HG02763 (cell line): ENCODE results near the gene POU2F1.

Experiments
- ATAC-seq: cut with Tn5 transposase; IDR thresholded peaks from one replicate; pipeline ENCODE4 v1.9.1; 2021; ENCODE audit warnings: mild to moderate bottlenecking, moderate library complexity; ENCODE audit not compliant: unreplicated experiment

The POU2F1 gene

DNA sequence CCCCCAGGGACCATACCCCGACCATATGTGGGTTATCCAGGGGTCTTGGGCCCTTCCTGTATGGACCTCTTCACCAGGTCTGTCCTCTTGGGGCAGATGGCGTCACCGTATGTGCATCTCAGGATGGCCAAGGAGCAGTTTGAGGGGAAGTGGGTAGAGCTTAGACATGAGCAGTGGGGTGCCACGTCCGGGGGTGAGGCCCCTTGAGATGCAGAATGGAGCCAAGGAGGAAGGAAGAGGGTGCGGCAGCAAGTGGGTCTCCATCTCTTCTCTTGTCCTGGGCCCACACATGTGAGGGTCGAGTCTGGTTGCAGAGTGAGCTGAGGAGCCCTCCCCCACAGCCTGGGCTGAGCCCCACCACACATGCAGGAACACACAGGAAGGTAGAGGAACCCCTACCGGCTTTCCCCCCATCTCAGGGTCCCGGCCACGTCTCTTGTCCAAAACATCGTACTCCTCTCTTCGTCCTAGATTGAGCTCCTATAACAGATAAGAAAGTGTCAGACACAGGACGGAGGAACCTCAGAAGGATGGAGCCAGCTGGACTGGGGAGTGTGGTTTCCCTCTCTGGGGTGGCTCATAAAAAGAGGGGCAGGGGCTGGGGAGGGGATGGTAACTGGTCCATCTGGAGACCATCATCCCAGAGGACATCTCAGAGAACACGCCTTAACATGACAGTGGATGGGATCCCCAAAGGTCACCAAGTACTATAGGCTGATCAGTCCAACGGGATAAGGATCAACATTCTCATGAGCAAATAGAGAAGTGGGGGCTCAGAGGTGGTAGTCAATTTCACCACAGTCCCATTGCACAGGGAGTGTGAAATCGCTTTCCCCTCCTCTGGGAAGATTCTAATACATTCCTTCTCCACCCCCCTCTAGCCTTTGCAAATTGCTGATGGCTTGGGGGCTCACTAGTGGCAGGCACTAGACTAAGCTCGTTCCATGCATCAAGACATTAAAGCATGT lies 217.8 kb downstream of the POU2F1 start:
- no peak for ATAC-seq

DNA sequence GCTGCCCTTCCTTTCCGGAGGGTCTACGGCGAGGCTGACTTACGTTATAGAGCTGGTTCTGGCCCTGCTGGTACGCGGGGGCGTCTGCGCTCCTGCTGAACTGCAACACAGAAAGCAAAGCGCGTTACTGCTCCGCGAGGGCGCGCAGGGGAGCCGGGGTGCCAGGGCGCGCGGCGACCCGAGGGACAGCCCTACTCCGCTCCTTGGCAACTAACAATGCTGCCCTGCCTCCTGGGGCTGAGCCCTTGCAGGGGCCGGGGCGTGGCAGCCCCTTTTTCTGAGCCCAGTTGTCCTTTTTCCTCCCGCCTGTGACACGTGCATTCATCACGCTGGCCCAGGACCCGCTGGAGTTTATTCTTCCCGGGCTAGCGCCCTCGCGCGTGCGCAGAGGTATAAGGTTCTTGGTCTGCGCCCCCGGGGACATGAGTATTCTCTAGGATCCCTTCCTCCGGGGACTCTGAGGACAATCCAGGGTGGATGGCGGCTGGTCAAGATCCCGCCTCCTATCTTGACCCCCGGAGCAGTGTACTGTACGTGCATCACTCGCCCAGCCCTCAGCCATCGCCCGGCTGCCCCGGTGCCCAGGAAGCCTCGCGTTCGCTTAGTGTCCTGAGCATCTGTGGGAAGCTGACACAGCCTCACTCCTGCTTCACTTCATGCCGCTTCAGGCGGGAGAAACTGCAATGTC lies 218.8 kb downstream of the POU2F1 start:
- no peak for ATAC-seq

DNA sequence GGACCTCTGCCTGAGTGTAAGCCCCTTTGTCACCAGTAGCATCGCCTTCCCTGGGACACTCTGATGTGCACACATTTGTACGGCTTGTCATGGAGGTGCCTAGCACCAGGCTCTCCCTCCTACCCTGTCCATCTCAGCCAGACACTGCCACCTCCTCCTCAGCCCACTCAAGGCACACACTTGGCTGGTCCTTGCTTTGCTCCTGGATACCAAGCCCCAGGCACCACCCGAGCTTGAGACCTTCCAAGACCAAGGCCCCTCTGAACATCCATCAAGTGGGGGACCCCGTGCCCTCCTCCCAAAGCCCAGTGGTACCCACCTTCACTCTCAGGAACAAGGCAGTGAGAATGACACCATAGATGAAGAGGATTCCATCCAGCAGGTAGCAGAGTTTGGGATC lies 219.7 kb downstream of the POU2F1 start:
- ATAC-seq, result no peak

DNA sequence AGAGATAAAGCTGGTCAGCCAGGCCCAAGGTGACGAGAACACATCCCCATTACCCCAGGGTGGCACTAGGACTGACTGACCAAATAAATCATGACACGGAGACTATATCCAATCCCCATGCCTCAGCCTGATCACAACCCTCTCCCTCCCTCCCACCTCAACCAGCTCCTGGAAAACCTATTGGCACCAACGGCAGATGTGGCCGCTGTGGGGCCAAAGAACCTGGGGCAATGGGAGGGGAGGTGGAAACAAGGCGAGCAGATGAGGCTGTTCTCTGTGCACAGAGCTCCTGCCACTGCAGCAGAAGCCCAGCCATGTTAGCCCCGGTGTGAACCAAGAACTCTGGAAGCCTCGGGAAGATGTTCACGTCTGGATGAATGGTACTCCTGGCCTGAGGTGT lies 220.1 kb downstream of the POU2F1 start:
- ATAC-seq, result no peak

DNA sequence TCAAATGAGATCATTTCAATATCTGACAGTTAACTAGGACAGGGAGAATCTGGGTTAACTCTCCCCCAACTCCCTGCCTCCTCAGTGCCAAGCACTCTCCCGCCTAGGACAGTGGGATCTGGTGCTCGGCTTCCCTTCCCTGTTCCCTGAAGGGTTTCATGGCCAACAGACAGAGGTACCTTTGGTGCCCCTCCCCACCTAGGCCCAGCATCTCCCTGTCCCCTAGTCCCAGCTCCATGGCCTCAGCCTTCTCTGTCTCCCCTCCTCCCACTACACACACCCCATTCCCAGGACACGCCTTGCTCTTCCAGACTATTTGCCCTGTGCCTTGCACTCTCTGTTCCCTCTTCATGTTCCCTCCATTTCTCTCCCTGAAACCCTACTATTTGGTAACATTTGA lies 220.5 kb downstream of the POU2F1 start:
- ATAC-seq, result no peak

DNA sequence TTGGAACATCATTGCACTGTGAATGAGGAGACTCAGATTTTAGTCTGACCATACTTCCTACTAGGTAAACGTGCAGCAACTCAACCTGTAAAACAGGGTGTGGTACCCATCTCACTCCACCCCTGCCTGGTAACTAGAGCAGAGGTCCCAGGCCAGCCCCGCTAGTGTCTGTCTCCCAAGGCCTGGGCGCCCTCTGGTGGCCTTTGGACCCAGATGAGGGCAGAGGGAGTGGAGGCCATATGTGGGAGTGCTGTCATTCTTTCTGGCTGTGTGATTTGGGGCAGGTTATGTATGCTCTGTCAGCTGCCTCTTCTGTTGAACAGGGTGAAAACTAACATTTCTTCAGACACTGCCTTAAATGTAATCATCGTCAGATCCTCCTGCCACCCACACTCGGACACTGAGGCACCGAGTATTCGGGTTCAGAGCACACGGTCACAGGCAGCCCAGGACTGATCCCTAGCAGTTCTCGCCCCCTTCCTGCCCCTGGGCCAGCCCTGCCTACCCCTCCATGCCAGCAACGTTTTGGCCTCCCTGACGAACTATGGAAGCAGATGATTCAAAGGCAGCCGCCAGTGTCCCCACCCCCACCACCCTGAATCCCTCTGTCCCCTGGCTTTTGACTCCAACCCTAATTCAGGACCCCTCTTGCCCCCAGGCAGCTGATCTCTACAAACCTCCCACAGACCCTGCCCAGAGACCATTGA lies 221.6 kb downstream of the POU2F1 start:
- ATAC-seq, result peak; percentile 71

DNA sequence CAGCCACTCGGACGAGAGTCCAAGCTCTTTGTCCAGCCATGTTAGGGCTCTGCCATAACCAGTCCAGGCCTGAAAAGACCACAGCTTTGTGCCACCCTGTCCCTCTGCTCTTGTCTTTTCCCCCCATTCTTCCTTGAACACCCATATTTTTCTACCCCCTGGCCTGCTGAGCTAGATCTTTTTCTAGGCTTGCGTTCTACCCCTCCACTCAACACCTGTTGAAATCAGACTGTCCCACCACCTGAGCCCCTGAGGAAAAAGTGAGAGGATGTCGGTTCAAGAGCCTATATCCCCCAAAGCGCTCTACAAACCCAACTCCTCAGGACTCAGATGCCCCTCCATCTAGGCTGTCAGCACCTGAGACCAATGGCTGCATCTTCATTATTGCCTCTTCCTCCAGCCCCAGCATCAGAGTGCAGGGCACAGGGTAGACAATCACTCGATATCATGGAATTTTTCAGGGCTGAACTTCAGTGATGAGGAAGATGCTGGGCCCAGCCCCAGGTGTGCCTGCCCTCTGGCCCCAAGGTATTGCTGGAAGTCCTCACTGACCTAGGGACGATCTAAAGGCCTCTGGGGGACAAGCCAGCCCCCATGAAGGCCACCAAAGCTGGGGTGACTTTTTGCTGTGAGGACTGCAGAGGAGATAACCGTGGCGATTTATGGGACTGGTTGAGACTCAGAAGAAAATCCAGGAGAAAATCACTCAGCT lies 222.3 kb downstream of the POU2F1 start:
- no peak for ATAC-seq

DNA sequence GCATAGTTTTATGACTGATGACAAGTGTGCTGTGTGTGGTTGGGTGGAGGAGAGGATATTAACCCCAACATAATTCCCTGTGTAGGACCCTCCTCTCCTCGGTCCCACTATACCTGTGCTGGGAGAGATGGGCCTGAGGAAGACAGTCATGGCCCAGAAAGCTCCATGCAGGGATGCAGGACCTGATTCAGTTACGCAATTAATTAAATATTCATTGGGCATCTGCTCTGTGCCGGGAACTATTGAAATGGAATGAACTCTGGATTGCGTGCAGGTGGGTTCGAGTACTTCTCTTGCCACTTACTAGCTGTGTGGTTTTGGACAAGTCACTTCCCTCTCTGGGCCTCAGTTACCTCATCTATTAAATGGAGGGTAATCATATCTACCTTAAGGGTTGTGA lies 223.1 kb downstream of the POU2F1 start:
- ATAC-seq, result no peak

DNA sequence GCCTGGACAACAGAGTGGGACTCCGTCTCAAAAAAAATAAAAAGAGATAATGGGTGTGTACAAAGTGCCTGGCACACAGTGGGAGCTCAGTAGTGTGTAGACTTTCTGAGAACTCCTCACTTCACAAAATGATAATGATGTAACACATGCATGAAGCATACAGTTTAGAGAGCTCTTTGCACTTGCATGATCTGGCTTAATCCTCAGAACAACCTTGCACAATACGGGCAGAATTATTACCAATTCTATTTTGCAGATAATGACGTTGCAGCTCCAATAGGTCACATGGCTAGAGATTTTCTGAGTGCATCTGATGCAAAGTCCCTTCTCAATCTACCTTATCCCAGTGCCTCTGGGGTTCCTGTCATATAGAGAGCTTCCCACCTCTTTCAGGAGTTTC lies 226.3 kb downstream of the POU2F1 start:
- no peak for ATAC-seq

DNA sequence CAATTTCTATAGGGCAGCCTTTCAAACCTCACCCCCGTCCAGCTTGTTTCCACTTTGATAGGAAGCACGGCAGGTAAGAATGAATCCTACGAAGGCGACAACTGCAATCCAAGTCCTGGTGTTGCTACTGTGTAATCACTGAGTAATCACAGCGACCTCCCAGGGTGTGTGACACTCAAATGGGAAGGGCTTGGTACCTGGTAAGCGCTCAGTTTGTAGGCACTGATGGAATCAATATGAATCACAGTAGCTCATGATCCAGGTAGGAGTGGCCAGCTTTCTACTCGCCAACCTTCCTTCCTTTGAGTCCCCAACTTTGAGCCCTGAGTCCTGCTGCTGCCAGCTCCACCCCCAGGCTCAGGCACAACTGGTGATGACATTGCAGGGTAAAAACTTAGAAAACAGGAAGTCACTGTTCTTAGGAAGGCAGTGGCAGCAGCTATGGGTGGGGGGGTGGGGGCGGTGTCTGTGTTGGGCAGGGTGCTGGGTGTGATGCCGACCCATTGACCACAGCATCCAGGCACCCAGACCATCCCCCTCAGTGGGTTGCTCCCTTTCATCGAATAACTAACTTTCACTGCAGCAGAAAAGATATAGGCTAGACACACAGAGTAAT lies 226.9 kb downstream of the POU2F1 start:
- peak; percentile 45 for ATAC-seq

DNA sequence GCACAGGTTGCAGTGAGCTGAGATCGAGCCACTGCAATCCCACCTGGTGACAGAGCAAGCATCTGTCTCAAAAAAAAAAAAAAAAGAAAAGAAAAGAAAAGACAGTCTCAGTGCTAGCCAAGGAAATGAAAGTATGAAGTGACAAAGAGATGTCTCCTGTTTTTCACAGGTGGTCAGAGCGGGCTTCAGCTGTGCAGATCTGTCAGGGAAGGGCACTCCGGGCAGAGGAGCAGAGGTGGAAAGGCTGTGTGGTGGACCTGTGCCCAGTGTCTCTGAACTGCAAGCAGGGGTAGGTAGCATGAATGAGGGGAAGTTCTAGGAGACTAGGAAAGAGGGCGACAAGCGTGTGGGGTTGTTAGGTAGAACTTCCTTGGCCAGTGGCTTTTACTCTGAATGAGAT lies 230.2 kb downstream of the POU2F1 start:
- ATAC-seq, result no peak

DNA sequence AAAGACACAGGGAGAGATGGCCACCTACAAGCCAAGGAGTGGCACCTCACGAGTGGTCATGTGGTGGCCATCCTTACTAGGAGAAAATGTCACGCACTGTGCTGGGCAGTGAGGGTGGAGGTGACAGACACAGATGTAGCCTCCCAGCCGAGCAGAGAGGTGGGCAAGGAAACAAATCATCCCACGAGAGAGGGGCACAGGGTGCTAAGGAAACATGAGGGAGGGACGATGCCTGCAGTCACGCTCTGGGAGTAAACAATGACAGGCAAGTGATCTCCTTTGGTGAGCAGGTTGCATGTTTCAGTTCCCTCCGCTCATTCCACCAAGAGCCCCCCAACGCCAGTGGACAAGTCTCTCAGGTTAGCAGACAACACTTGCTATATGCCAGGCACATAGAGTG lies 231.8 kb downstream of the POU2F1 start:
- no peak for ATAC-seq

DNA sequence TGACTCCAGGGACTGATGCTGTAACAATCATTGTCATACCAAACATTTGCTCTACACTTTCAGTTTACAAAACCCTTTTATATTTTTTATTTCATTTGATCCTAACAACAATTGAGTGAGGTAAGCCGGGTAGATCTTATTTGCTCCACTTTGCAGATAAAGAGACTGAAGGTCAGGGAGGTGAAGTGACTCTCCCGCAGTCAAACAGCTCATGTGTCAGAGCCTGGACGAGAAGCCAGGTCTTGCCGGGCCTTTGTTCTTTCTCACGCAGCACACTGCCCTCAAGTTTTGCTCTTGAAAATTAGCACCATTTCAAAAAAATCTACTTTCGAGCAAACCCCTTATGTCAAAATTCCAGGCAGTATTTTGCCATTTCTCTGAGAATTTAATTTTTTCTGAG lies 232.4 kb downstream of the POU2F1 start:
- no peak for ATAC-seq

DNA sequence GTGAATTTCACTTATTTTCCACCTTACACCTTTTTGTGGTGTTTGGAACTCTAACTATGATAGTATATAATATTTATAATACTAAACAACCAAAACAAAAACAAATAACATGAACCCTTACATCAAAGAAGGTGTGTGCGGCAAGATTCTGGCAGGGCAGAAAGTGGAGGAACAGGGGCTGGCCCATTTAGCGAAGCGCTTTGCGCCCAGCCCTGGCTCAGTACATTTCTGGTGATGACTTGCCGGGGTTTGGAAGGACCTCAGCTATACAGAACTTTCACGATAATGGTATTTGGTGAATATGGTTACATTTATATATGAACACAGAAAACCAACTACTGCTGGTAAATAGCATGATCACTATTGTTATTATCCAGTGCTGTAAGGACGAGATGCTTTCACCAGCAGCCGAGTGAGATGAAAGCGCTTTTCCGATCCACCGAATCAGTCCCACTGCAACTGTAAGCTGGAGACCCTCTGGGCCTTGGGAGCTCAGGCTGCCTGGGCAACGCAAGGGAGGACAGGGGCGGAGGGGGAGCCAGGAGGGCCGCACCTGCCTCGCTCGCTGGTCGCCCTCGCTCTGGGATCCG lies 233.7 kb downstream of the POU2F1 start:
- no peak for ATAC-seq

DNA sequence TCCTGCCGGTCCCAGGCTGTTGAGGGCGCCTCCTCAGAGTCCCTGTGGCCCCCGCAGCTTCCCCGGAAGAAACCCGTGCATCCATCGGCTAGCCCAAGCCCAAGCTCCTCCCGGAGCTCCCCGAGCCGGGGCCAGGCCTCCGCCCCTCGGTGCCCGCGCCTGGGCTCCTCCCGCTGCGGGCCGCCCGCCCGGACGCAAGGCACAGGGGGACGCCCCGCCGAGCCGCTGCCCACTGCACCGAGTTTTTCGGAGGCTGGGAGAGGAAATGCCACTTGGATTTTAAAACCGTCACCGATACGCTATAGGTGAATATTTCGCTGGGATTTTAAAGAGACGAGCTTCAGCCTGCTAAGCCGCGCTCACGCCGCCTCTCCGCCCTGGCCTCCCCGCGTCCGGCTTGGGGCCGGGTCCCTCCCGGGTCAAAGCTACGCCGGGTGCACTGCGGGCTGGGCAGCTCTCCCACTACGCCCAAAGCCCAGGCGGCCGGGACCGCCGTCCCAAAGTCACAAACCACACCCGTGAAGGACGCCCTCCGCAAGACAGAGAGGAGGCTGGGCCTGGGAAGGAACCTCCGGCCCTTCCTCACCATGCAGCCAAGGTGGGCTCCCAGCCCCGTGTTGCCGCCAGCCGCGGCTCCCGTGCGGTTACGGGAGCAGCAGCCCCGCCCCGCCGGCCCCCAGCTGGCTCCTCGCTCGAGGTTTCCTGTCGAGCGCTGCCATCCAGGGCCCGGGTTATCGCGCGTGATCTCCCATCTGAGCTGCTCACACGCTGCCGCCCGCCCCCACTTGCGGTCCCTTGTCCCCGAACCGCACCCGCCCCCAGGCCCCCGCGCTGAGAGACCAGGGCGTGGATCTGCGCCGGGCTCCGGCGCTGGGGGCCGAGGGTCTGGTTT lies 234.5 kb downstream of the POU2F1 start:
- ATAC-seq, result peak; percentile 45

DNA sequence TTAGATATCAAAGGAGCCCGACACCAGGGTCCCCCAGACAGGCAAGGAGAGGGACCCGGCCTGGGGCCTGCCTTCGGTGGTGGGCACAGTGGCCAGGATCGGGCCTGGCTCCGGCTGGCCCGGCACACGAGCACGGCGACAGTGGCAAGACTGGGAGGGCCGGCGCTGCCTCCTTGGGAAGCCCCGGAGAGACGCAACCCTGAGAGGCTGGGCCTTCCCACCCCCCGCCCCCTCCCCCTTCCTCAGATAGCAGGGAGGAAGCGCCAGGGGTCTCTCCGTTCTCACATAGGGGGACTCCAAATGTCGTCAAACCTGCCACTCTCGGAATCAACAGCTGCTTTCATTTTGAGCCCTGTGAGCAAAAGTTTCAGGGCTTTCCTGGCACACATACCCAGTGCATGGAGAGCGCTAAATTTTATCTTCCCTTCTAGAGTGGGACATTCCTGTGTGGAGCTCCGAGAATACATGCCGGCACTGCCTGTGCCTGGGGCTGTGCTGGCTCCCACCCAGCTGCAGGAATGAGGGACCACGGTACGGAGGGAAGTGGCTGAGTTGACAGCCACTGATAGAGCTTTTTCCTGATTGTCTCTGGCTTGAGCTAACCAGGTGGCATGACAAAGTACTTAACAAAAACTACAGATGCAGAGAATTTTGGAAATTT lies 235.2 kb downstream of the POU2F1 start:
- ATAC-seq, result peak; percentile 28

DNA sequence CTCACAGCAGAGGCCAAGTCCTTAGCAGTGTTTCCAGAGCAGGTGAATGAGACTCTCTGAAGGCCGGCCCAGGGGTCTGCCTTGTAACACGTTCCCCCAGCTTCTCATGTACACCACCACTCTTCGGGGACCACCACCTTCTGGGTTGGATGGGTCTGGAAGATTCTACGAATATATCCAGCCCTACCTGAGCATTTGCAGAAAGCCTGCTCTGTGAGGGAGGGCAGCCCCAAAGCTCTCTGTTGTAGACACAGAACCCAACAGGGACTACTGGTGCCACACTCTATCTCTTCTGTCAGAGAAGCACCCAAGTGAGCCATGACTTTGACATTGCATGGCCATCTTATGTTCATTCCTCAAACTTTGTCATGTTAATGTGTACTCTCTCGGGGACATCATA lies 235.8 kb downstream of the POU2F1 start:
- ATAC-seq, result no peak

DNA sequence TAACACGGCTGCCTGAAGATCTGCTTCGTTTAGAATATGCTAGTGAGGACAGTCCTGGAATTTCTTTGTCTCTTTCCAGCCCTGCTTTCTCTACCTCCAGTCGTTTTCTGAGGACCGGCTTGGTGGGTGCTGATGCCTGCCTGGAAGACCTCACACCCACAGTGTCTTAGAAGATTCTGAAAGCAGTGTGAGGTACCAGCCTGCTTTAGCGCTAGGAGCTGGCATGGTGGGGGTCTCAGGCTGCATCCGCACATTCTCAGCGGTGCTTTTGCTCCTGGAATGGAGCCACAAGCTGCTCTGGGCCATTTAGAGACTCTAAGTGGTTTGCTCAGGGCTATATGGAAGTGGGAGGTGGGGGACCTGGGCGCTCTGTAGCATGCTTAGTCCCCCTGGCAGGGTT lies 236.2 kb downstream of the POU2F1 start:
- ATAC-seq, result no peak
